Neutrophil (primary cell): ENCODE measurements around the gene FERMT3.

ENCODE experiments used
- H3K27ac ChIP-seq: fragments of 200-600 bp; sonication (generic); 2 replicates; pipeline ENCODE4 v1.5.1; 2016; ENCODE audit warnings: mild to moderate bottlenecking, moderate library complexity
- H3K27me3 ChIP-seq: fragments of 200-600 bp; sonication (generic); 2 replicates; pipeline ENCODE4 v1.6.0; 2016; ENCODE audit warnings: mild to moderate bottlenecking
- H3K36me3 ChIP-seq: fragments of 200-600 bp; sonication (generic); 2 replicates; pipeline ENCODE4 v1.5.1; 2017
- H3K4me1 ChIP-seq, 2 experiments: fragments of 200-600 bp in 1 of 2; sonication (generic) in 1 of 2; 1 replicate in 1 of 2; 2 replicates in 1 of 2; pipeline versions ENCODE4 v1.5.1 to v1.6.1; 2013 to 2016; ENCODE audit warnings: low read depth in 1 of 2, low read length in 1 of 2, mild to moderate bottlenecking in 1 of 2, moderate library complexity in 1 of 2; ENCODE audit not compliant: control insufficient read depth in 1 of 2, insufficient read depth in 1 of 2
- H3K4me3 ChIP-seq, 2 experiments: fragments of 200-600 bp in 1 of 2; sonication (generic) in 1 of 2; 1 replicate in 1 of 2; 2 replicates in 1 of 2; pipeline ENCODE4 v1.5.1; 2013 to 2016; ENCODE audit warnings: low read depth in 1 of 2, low read length in 1 of 2, mild to moderate bottlenecking in 1 of 2, moderate library complexity in 1 of 2
- H3K9me3 ChIP-seq: fragments of 200-600 bp; sonication (generic); 2 replicates; pipeline ENCODE4 v1.5.1; 2016
- CTCF ChIP-seq: fragments of 200-600 bp; sonication (generic); IDR thresholded peaks from 2 replicates; pipeline ENCODE4 v1.5.1; 2016; ENCODE audit warnings: antibody characterized with exemption

FERMT3 gene

GRCh38 chr11:64259533-64260067, 53.1 kb downstream of the FERMT3 start:
- no peak for TF ChIP-seq CTCF
- Histone ChIP-seq H3K9me3 (no peaks in the 10 kb centered on the region), H3K4me3 (no peak overlapping the region), H3K36me3 (peaks cover 67% of the 10 kb centered on the region), H3K27ac (no peak overlapping the region), H3K4me1 (no peaks in the 10 kb centered on the region), H3K27me3 (no peaks in the 10 kb centered on the region)

- Histone ChIP-seq H3K9me3 (no peaks in the 10 kb centered on the region), H3K4me1 (no peaks in the 10 kb centered on the region), H3K4me3 (no peak overlapping the region), H3K27ac (no peak overlapping the region), H3K36me3 (peaks cover 67% of the 10 kb centered on the region), H3K27me3 (no peaks in the 10 kb centered on the region)
- TF ChIP-seq CTCF, result no peak
Measured at GRCh38 chr11:64260147-64260708, 53.7 kb downstream of the FERMT3 start.

- Histone ChIP-seq H3K4me3 (no peak overlapping the region), H3K9me3 (no peaks in the 10 kb centered on the region), H3K4me1 (no peaks in the 10 kb centered on the region), H3K27me3 (no peaks in the 10 kb centered on the region), H3K27ac (no peak overlapping the region), H3K36me3 (peaks cover 67% of the 10 kb centered on the region)
- no peak for TF ChIP-seq CTCF
Measured at GRCh38 chr11:64261556-64262080, 55.1 kb downstream of the FERMT3 start.

- Histone ChIP-seq H3K27me3 (no peaks in the 10 kb centered on the region), H3K4me3 (no peak overlapping the region), H3K27ac (no peak overlapping the region), H3K4me1 (no peaks in the 10 kb centered on the region), H3K9me3 (no peaks in the 10 kb centered on the region), H3K36me3 (peaks cover 66% of the 10 kb centered on the region)
- TF ChIP-seq CTCF, result no peak
Measured at GRCh38 chr11:64262271-64263002, 55.9 kb downstream of the FERMT3 start.

GRCh38 chr11:64263021-64263946, 56.8 kb downstream of the FERMT3 start:
- Histone ChIP-seq H3K4me1 (peaks cover 8% of the 10 kb centered on the region in 2 experiments), H3K9me3 (no peaks in the 10 kb centered on the region), H3K36me3 (peaks cover 65% of the 10 kb centered on the region), H3K4me3 (no peak overlapping the region), H3K27ac (no peak overlapping the region), H3K27me3 (no peaks in the 10 kb centered on the region)
- no peak for TF ChIP-seq CTCF
